ENCODE results near the gene UBTF.

DNA sequence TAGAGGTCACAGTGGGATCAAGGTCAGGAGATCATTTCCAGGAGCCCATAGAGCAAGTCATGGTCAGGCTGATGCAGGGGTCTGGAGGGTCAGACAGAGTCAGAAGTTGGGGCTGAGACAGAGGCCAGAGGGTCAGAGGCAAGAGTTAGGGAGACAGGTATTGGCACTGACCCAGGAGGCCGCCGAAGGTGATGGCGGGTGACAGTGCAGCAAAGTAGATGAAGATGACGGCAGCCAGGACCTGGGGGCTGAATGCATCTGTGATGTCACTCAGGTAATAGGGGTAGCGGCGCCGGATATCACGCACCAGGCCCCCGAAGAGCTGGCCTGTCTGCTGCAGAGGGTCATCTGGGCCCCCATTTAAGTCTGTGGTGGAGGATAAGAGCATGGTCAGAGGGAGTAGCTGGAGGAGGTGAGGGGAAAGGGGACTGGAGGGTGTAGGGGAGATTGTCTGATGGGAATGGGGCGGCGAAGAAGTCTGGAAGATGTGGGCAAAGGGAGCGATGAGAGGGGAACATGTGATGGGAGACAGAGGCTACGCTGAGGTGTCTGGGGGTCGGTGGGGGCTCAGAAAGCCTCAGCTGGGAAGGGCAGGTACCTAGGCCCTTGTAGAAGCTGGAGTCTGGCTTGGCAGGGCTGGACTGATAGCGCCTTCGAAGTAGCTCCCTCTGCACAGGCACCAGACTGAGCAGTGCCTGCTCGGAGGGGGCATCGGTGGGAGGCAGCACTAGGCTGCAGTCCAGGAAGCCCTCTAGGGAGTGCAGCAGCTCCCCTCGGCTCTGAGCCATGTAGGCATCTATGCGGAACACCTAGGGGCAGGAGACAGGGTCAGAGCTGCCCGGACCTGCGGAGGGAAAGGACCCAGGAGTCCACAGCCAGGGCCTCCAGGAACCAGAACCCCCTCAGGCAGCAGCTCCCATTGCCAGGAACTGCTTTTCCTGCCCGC lies 38.6 kb upstream of the UBTF start:
- no peak for TF ChIP-seq TAF1 (IDR thresholded peaks at IDR 0.05; ENCODE audit: borderline replicate concordance, low read depth, low read length)
- no peak for TF ChIP-seq POLR2A (IDR thresholded peaks at IDR 0.05; ENCODE audit: low read depth, low read length)
